B cell (primary cell): ENCODE results near the gene SLC24A4. TPM values are rescaled to one million over a fixed set of nuclear protein-coding genes. Genes with fewer than 3 reads are reported as not detected.

Experiments
- ATAC-seq: fragments of 200-7000 bp; cut with Tn5 transposase; one replicate; pipeline ENCODE4 v1.10.0; 2021; ENCODE audit warnings: low read depth, mild to moderate bottlenecking, moderate number of reproducible peaks, moderate library complexity
- CTCF ChIA-PET: fragments of 350-600 bp; sonication (Branson Sonifier 250); formaldehyde crosslinking; loops from one replicate; lab custom pipeline; 2021; ENCODE audit warnings: antibody characterized with exemption, inconsistent platforms; lab: Charles Lee
- POLR2A ChIA-PET: fragments of 350-600 bp; sonication (Branson Sonifier 250); formaldehyde crosslinking; loops from one replicate; lab custom pipeline; 2021; ENCODE audit warnings: antibody characterized with exemption; lab: Charles Lee
- DNase-seq: peaks from one replicate; pipeline ENCODE4 v3.0.0; 2013
- H2AFZ ChIP-seq: 2 replicates; pipeline ENCODE4 v1.6.1; 2012; ENCODE audit warnings: mild to moderate bottlenecking, low read depth, low read length; ENCODE audit not compliant: insufficient read depth, poor library complexity, severe bottlenecking
- H3K27ac ChIP-seq, 2 donors: 1 replicate in 1 of 2; 2 replicates in 1 of 2; pipeline ENCODE4 v1.5.1; 2012 to 2013; ENCODE audit warnings: low read length in 2 of 2, mild to moderate bottlenecking in 2 of 2, moderate library complexity in 1 of 2
- H3K27me3 ChIP-seq, 4 experiments: fragments of 200-600 bp in 1 of 4; sonication (generic) in 1 of 4; replicated peaks in 1 of 4; 1 replicate in 2 of 4; 2 replicates in 2 of 4; pipeline versions ENCODE4 v1.6.1 to v1.7.0; 2013 to 2016; ENCODE audit warnings: low read length in 3 of 4, mild to moderate bottlenecking in 2 of 4, mixed read lengths in 1 of 4, moderate library complexity in 1 of 4; ENCODE audit not compliant: insufficient read depth in 4 of 4, control insufficient read depth in 3 of 4; ENCODE audit errors: control extremely low read depth in 1 of 4
- H3K36me3 ChIP-seq, 2 experiments: replicated peaks in 1 of 2; 1 replicate in 1 of 2; 2 replicates in 1 of 2; pipeline versions ENCODE4 v1.6.1 to v1.7.1; 2013; ENCODE audit warnings: low read length in 1 of 2; ENCODE audit not compliant: insufficient read depth in 2 of 2, control insufficient read depth in 1 of 2; ENCODE audit errors: control extremely low read depth in 1 of 2, extremely low read depth in 1 of 2
- H3K4me1 ChIP-seq, 2 donors: fragments of 200-600 bp in 1 of 2; sonication (generic) in 1 of 2; 1 replicate in 1 of 2; 2 replicates in 1 of 2; pipeline versions ENCODE4 v1.5.1 to v1.6.1; 2013 to 2017; ENCODE audit warnings: low read length in 2 of 2; ENCODE audit not compliant: control insufficient read depth in 2 of 2, insufficient read depth in 2 of 2
- H3K4me2 ChIP-seq: replicated peaks from 2 replicates; pipeline ENCODE3; 2012; ENCODE audit warnings: mild to moderate bottlenecking, low read depth, low read length; ENCODE audit not compliant: poor library complexity, severe bottlenecking
- H3K4me3 ChIP-seq, 5 experiments: fragments of 200-600 bp in 1 of 5; sonication (generic) in 1 of 5; 1 replicate in 3 of 5; 2 replicates in 2 of 5; pipeline versions ENCODE4 v1.5.1 to v1.7.0; 2011 to 2016; ENCODE audit warnings: low read length in 4 of 5, mild to moderate bottlenecking in 4 of 5, low read depth in 2 of 5, control low read depth in 1 of 5, moderate library complexity in 1 of 5; ENCODE audit not compliant: insufficient read depth in 1 of 5; ENCODE audit errors: control extremely low read depth in 1 of 5, extremely low read depth in 1 of 5
- H3K79me2 ChIP-seq: fragments of 200-600 bp; sonication (generic); one replicate; pipeline ENCODE4 v1.6.0; 2016; ENCODE audit warnings: low read length; ENCODE audit not compliant: control insufficient read depth, insufficient read depth
- H3K9ac ChIP-seq: fragments of 200-600 bp; sonication (generic); 2 replicates; pipeline ENCODE4 v1.6.1; 2017; ENCODE audit warnings: mild to moderate bottlenecking, low read length, moderate library complexity
- H3K9me3 ChIP-seq, 3 donors: one replicate each; pipeline versions ENCODE4 v1.6.1 to v1.7.1; 2013; ENCODE audit warnings: low read length in 2 of 3; ENCODE audit not compliant: control insufficient read depth in 2 of 3, insufficient read depth in 1 of 3; ENCODE audit errors: control extremely low read depth in 1 of 3
- H4K20me1 ChIP-seq: 2 replicates; pipeline ENCODE4 v1.6.0; 2012; ENCODE audit warnings: mild to moderate bottlenecking, low read length; ENCODE audit not compliant: insufficient read depth, control insufficient read depth, poor library complexity, severe bottlenecking
- H3K27ac Mint-ChIP-seq: one replicate; pipeline ENCODE4 v1.8.0; 2021; ENCODE audit warnings: mixed read lengths
- H3K27me3 Mint-ChIP-seq: one replicate; pipeline ENCODE4 v1.8.0; 2021; ENCODE audit warnings: mixed read lengths
- H3K4me1 Mint-ChIP-seq: one replicate; pipeline ENCODE4 v1.8.0; 2021; ENCODE audit warnings: mixed read lengths
- H3K4me3 Mint-ChIP-seq: one replicate; pipeline ENCODE4 v1.8.0; 2021; ENCODE audit warnings: mixed read lengths
- H3K9me3 Mint-ChIP-seq: one replicate; pipeline ENCODE4 v1.8.0; 2022; ENCODE audit warnings: mixed read lengths; ENCODE audit not compliant: insufficient read depth
- CTCF ChIP-seq: fragments of 200-600 bp; IDR thresholded peaks from one replicate; pipeline ENCODE4 v1.8.0; 2022; ENCODE audit warnings: antibody characterized with exemption, mild to moderate bottlenecking
- EZH2 ChIP-seq: IDR thresholded peaks from 2 replicates; pipeline ENCODE4 v1.6.1; 2012; ENCODE audit warnings: borderline replicate concordance, low read depth, mild to moderate bottlenecking, moderate library complexity, low read length; ENCODE audit not compliant: insufficient read depth, poor library complexity, severe bottlenecking
- WGBS: methylation state at CpG from one replicate; pipeline ENCODE4 v1.1.5; 2013; ENCODE audit warnings: missing lambda C conversion rate; ENCODE audit not compliant: insufficient coverage; 5-methylcytosine and 5-hydroxymethylcytosine counted together
- intact Hi-C: fragments of 100-400 bp; cut with micrococcal nuclease; formaldehyde crosslinking; loops from one replicate; pipeline ENCODE4 v1.10.0; 2022
- polyA plus RNA-seq: library from polyadenylated mRNA; depleted of rRNA; stranded (reverse); fragments of >200 nt; gene quantifications from 2 replicates; pipeline ENCODE4 v1.2.3, GENCODE V29; 2012
- total RNA-seq, 2 donors: library from RNA; stranded (reverse); fragments of 120-200 nt in 1 of 2; gene quantifications; 1 replicate in 1 of 2; 2 replicates in 1 of 2; pipeline versions ENCODE4 v1.2.3 to v1.2.4, GENCODE V29; 2013 to 2022

Gene SLC24A4
- total and polyA plus RNA-seq, 2 donors (not counting 1 experiment from before 2014, with no cell fraction given): 0.19 TPM; not detected in 1

- Mint-ChIP-seq H3K27ac (no peak overlapping the region), H3K4me1 (no peaks in the 10 kb centered on the region), H3K27me3 (peaks cover 24% of the 10 kb centered on the region), H3K4me3 (no peak overlapping the region), H3K9me3 (no peaks in the 10 kb centered on the region)
- Histone ChIP-seq H2AFZ (no peak overlapping the region), H3K27me3 (peaks cover 0 to 10% (median 0%) of the 10 kb centered on the region in 4 experiments), H3K4me1 (no peaks in the 10 kb centered on the region), H3K9ac (no peak overlapping the region), H4K20me1 (no peaks in the 10 kb centered on the region), H3K4me3 (no peak overlapping the region), H3K27ac (no peak overlapping the region), H3K4me2 (no peak overlapping the region), H3K9me3 (no peaks in the 10 kb centered on the region), H3K79me2 (no peaks in the 10 kb centered on the region), H3K36me3 (no peaks in the 10 kb centered on the region)
- no peak for DNase-seq
- WGBS: 90% methylated on average over 5 of the region's 6 CpGs
- ATAC-seq: no peak
- ChIA-PET POLR2A (no interaction called here), CTCF (no interaction called here)
- no peak for TF ChIP-seq EZH2
- no peak for TF ChIP-seq CTCF
- intact Hi-C loops: no loop called here
Observed at GRCh38 chr14:92336363-92336762, 13.4 kb downstream of the SLC24A4 start.

GRCh38 chr14:92339426-92339825 is 16.5 kb downstream of the SLC24A4 start:
- H3K9ac ChIP-seq: no peak overlapping the region
- WGBS: 86% methylated on average over 12 of the region's 12 CpGs
- H3K27me3 ChIP-seq: peaks cover 0 to 10% (median 0%) of the 10 kb centered on the region in 4 experiments
- Mint-ChIP-seq H3K27me3 (peaks cover 42% of the 10 kb centered on the region), H3K27ac (no peak overlapping the region), H3K4me1 (no peaks in the 10 kb centered on the region), H3K9me3 (no peaks in the 10 kb centered on the region), H3K4me3 (no peak overlapping the region)
- ChIA-PET CTCF (no interaction called here), POLR2A (no interaction called here)
- TF ChIP-seq EZH2: no peak
- TF ChIP-seq CTCF: no peak
- H3K9me3 ChIP-seq: no peaks in the 10 kb centered on the region
- H2AFZ ChIP-seq: no peak overlapping the region
- ATAC-seq (no peak), DNase-seq (no peak)
- H3K79me2 ChIP-seq: no peaks in the 10 kb centered on the region
- H3K4me2 ChIP-seq: no peak overlapping the region
- H3K27ac ChIP-seq: no peak overlapping the region
- no peaks in the 10 kb centered on the region for H4K20me1 ChIP-seq
- no peaks in the 10 kb centered on the region for H3K4me1 ChIP-seq
- no peaks in the 10 kb centered on the region for H3K36me3 ChIP-seq
- intact Hi-C loops: no loop called here
- H3K4me3 ChIP-seq: no peak overlapping the region
